B cell (primary cell): Measurements from ENCODE around the gene EXD2. TPM values are rescaled to one million over a fixed set of nuclear protein-coding genes. Genes with fewer than 3 reads are reported as not detected.
"Not testable (repeated sequence)": the region's sequence is repeated elsewhere in the genome, so short reads cannot be mapped to it uniquely, and the experiment has no call there.

Experiments used
- ATAC-seq: fragments of 200-7000 bp; cut with Tn5 transposase; one replicate; pipeline ENCODE4 v1.10.0; 2021; ENCODE audit warnings: low read depth, mild to moderate bottlenecking, moderate number of reproducible peaks, moderate library complexity
- CTCF ChIA-PET: fragments of 350-600 bp; sonication (Branson Sonifier 250); formaldehyde crosslinking; loops from one replicate; lab custom pipeline; 2021; ENCODE audit warnings: antibody characterized with exemption, inconsistent platforms; lab: Charles Lee
- POLR2A ChIA-PET: fragments of 350-600 bp; sonication (Branson Sonifier 250); formaldehyde crosslinking; loops from one replicate; lab custom pipeline; 2021; ENCODE audit warnings: antibody characterized with exemption; lab: Charles Lee
- DNase-seq: peaks from one replicate; pipeline ENCODE4 v3.0.0; 2013
- H2AFZ ChIP-seq: 2 replicates; pipeline ENCODE4 v1.6.1; 2012; ENCODE audit warnings: mild to moderate bottlenecking, low read depth, low read length; ENCODE audit not compliant: insufficient read depth, poor library complexity, severe bottlenecking
- H3K27ac ChIP-seq, 2 donors: 1 replicate in 1 of 2; 2 replicates in 1 of 2; pipeline ENCODE4 v1.5.1; 2012 to 2013; ENCODE audit warnings: low read length in 2 of 2, mild to moderate bottlenecking in 2 of 2, moderate library complexity in 1 of 2
- H3K27me3 ChIP-seq, 4 experiments: fragments of 200-600 bp in 1 of 4; sonication (generic) in 1 of 4; replicated peaks in 1 of 4; 1 replicate in 2 of 4; 2 replicates in 2 of 4; pipeline versions ENCODE4 v1.6.1 to v1.7.0; 2013 to 2016; ENCODE audit warnings: low read length in 3 of 4, mild to moderate bottlenecking in 2 of 4, mixed read lengths in 1 of 4, moderate library complexity in 1 of 4; ENCODE audit not compliant: insufficient read depth in 4 of 4, control insufficient read depth in 3 of 4; ENCODE audit errors: control extremely low read depth in 1 of 4
- H3K36me3 ChIP-seq, 2 experiments: replicated peaks in 1 of 2; 1 replicate in 1 of 2; 2 replicates in 1 of 2; pipeline versions ENCODE4 v1.6.1 to v1.7.1; 2013; ENCODE audit warnings: low read length in 1 of 2; ENCODE audit not compliant: insufficient read depth in 2 of 2, control insufficient read depth in 1 of 2; ENCODE audit errors: control extremely low read depth in 1 of 2, extremely low read depth in 1 of 2
- H3K4me1 ChIP-seq, 2 donors: fragments of 200-600 bp in 1 of 2; sonication (generic) in 1 of 2; 1 replicate in 1 of 2; 2 replicates in 1 of 2; pipeline versions ENCODE4 v1.5.1 to v1.6.1; 2013 to 2017; ENCODE audit warnings: low read length in 2 of 2; ENCODE audit not compliant: control insufficient read depth in 2 of 2, insufficient read depth in 2 of 2
- H3K4me2 ChIP-seq: replicated peaks from 2 replicates; pipeline ENCODE3; 2012; ENCODE audit warnings: mild to moderate bottlenecking, low read depth, low read length; ENCODE audit not compliant: poor library complexity, severe bottlenecking
- H3K4me3 ChIP-seq, 5 experiments: fragments of 200-600 bp in 1 of 5; sonication (generic) in 1 of 5; 1 replicate in 3 of 5; 2 replicates in 2 of 5; pipeline versions ENCODE4 v1.5.1 to v1.7.0; 2011 to 2016; ENCODE audit warnings: low read length in 4 of 5, mild to moderate bottlenecking in 4 of 5, low read depth in 2 of 5, control low read depth in 1 of 5, moderate library complexity in 1 of 5; ENCODE audit not compliant: insufficient read depth in 1 of 5; ENCODE audit errors: control extremely low read depth in 1 of 5, extremely low read depth in 1 of 5
- H3K79me2 ChIP-seq: fragments of 200-600 bp; sonication (generic); one replicate; pipeline ENCODE4 v1.6.0; 2016; ENCODE audit warnings: low read length; ENCODE audit not compliant: control insufficient read depth, insufficient read depth
- H3K9ac ChIP-seq: fragments of 200-600 bp; sonication (generic); 2 replicates; pipeline ENCODE4 v1.6.1; 2017; ENCODE audit warnings: mild to moderate bottlenecking, low read length, moderate library complexity
- H3K9me3 ChIP-seq, 3 donors: one replicate each; pipeline versions ENCODE4 v1.6.1 to v1.7.1; 2013; ENCODE audit warnings: low read length in 2 of 3; ENCODE audit not compliant: control insufficient read depth in 2 of 3, insufficient read depth in 1 of 3; ENCODE audit errors: control extremely low read depth in 1 of 3
- H4K20me1 ChIP-seq: 2 replicates; pipeline ENCODE4 v1.6.0; 2012; ENCODE audit warnings: mild to moderate bottlenecking, low read length; ENCODE audit not compliant: insufficient read depth, control insufficient read depth, poor library complexity, severe bottlenecking
- H3K27ac Mint-ChIP-seq: one replicate; pipeline ENCODE4 v1.8.0; 2021; ENCODE audit warnings: mixed read lengths
- H3K27me3 Mint-ChIP-seq: one replicate; pipeline ENCODE4 v1.8.0; 2021; ENCODE audit warnings: mixed read lengths
- H3K4me1 Mint-ChIP-seq: one replicate; pipeline ENCODE4 v1.8.0; 2021; ENCODE audit warnings: mixed read lengths
- H3K4me3 Mint-ChIP-seq: one replicate; pipeline ENCODE4 v1.8.0; 2021; ENCODE audit warnings: mixed read lengths
- H3K9me3 Mint-ChIP-seq: one replicate; pipeline ENCODE4 v1.8.0; 2022; ENCODE audit warnings: mixed read lengths; ENCODE audit not compliant: insufficient read depth
- EZH2 ChIP-seq: IDR thresholded peaks from 2 replicates; pipeline ENCODE4 v1.6.1; 2012; ENCODE audit warnings: borderline replicate concordance, low read depth, mild to moderate bottlenecking, moderate library complexity, low read length; ENCODE audit not compliant: insufficient read depth, poor library complexity, severe bottlenecking
- WGBS: methylation state at CpG from one replicate; pipeline ENCODE4 v1.1.5; 2013; ENCODE audit warnings: missing lambda C conversion rate; ENCODE audit not compliant: insufficient coverage; 5-methylcytosine and 5-hydroxymethylcytosine counted together
- intact Hi-C: fragments of 100-400 bp; cut with micrococcal nuclease; formaldehyde crosslinking; loops from one replicate; pipeline ENCODE4 v1.10.0; 2022
- polyA plus RNA-seq: library from polyadenylated mRNA; depleted of rRNA; stranded (reverse); fragments of >200 nt; gene quantifications from 2 replicates; pipeline ENCODE4 v1.2.3, GENCODE V29; 2012
- total RNA-seq, 2 donors: library from RNA; stranded (reverse); fragments of 120-200 nt in 1 of 2; gene quantifications; 1 replicate in 1 of 2; 2 replicates in 1 of 2; pipeline versions ENCODE4 v1.2.3 to v1.2.4, GENCODE V29; 2013 to 2022
- TF ChIP-seq, protein P1 (sequence below): fragments of 200-600 bp; IDR thresholded peaks from one replicate; pipeline ENCODE4 v1.8.0; 2022; ENCODE audit warnings: antibody characterized with exemption, mild to moderate bottlenecking

Gene EXD2
- total and polyA plus RNA-seq, 2 donors (not counting 1 experiment from before 2014, with no cell fraction given): 3.6 to 10.0 TPM

DNA sequence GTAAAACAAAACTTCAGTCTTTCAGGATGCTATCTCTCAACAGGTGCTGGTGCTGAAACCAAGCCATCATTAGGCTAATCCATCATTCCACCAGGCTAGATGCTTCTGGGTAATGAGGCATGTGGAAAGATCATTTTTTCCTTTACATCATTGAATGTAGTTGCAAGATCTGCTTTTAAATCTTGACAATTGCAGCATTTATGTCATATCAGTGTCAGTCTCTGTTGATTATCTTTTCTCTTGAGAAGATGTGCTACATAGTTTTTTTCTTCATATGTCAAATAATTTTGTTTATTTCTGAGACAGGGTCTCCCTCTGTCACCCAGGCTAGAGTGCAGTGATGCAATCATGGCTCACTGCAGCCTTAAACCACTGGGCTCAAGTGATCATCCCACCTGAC, 16.2 kb upstream of the EXD2 start:
- TF ChIP-seq EZH2: no peak
- TF ChIP-seq, protein P1, sequence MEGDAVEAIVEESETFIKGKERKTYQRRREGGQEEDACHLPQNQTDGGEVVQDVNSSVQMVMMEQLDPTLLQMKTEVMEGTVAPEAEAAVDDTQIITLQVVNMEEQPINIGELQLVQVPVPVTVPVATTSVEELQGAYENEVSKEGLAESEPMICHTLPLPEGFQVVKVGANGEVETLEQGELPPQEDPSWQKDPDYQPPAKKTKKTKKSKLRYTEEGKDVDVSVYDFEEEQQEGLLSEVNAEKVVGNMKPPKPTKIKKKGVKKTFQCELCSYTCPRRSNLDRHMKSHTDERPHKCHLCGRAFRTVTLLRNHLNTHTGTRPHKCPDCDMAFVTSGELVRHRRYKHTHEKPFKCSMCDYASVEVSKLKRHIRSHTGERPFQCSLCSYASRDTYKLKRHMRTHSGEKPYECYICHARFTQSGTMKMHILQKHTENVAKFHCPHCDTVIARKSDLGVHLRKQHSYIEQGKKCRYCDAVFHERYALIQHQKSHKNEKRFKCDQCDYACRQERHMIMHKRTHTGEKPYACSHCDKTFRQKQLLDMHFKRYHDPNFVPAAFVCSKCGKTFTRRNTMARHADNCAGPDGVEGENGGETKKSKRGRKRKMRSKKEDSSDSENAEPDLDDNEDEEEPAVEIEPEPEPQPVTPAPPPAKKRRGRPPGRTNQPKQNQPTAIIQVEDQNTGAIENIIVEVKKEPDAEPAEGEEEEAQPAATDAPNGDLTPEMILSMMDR: no peak
- no peaks in the 10 kb centered on the region for H3K4me1 Mint-ChIP-seq
- no peaks in the 10 kb centered on the region for H3K4me1 ChIP-seq

DNA sequence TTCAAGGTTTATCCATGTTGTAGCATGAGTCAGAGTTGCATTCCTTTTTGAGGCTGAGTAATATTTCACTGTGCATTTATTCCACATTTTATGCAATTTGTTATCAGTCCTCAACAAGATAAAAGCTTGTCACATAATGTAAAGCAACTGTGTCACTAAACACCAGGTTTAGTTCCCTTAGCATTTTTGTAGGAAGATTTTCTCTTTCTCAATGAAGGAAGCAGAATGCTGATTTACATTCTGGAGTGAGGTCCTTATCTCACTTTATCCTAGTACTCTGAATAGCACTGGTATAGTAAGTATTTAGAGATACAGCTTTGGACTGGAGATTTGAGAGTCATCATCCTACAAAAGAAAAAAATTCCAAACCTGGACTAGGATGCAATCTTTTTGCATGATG, 9.8 kb upstream of the EXD2 start:
- Mint-ChIP-seq H3K27me3 (peaks cover 27% of the 10 kb centered on the region), H3K4me3 (no peak overlapping the region), H3K4me1 (no peaks in the 10 kb centered on the region), H3K9me3 (no peaks in the 10 kb centered on the region), H3K27ac (no peak overlapping the region)
- intact Hi-C loops: no loop called here
- H3K4me2 ChIP-seq: no peak overlapping the region
- DNase-seq: no peak
- no peak overlapping the region for H2AFZ ChIP-seq
- ChIA-PET CTCF (interaction anchor here (0.7 kb wide), 1 partner anchor 371 kb away, joined by 6 read pairs; no protein-coding TSS in a partner anchor), POLR2A (interaction anchor here (0.7 kb wide), 1 partner anchor 28 kb away, joined by 3 read pairs; no protein-coding TSS in a partner anchor)
- no peak for ATAC-seq
- H3K36me3 ChIP-seq: no peaks in the 10 kb centered on the region
- no peaks in the 10 kb centered on the region for H3K9me3 ChIP-seq
- no peak overlapping the region for H3K27ac ChIP-seq
- no peaks in the 10 kb centered on the region for H3K79me2 ChIP-seq
- H3K4me3 ChIP-seq: no peak overlapping the region
- peaks cover 0 to 6% (median 1%) of the 10 kb centered on the region in 4 experiments for H3K27me3 ChIP-seq
- no peaks in the 10 kb centered on the region for H4K20me1 ChIP-seq
- no peaks in the 10 kb centered on the region for H3K4me1 ChIP-seq
- no peak overlapping the region for H3K9ac ChIP-seq
- TF ChIP-seq, protein P1: no peak
- TF ChIP-seq EZH2: no peak

More for the DNA sequence above, 16.2 kb upstream of the EXD2 start:
- Mint-ChIP-seq H3K27ac (no peak overlapping the region), H3K27me3 (peaks cover 26% of the 10 kb centered on the region), H3K4me3 (no peak overlapping the region), H3K9me3 (no peaks in the 10 kb centered on the region)
- Histone ChIP-seq H3K4me3 (no peak overlapping the region), H3K4me2 (no peak overlapping the region), H3K9me3 (peaks cover 0 to 5% (median 0%) of the 10 kb centered on the region in 3 donors), H2AFZ (no peak overlapping the region), H3K79me2 (no peaks in the 10 kb centered on the region), H3K27me3 (peaks cover 0 to 8% (median 2%) of the 10 kb centered on the region in 4 experiments), H3K36me3 (no peaks in the 10 kb centered on the region), H3K27ac (no peak overlapping the region), H4K20me1 (no peaks in the 10 kb centered on the region), H3K9ac (no peak overlapping the region)
- ChIA-PET CTCF (interaction anchor here (0.6 kb wide), 1 partner anchor 18 kb away, joined by 3 read pairs; no protein-coding TSS in a partner anchor), POLR2A (no interaction called here)
- ATAC-seq: no peak
- intact Hi-C loops: no loop called here
- DNase-seq: no peak

DNA sequence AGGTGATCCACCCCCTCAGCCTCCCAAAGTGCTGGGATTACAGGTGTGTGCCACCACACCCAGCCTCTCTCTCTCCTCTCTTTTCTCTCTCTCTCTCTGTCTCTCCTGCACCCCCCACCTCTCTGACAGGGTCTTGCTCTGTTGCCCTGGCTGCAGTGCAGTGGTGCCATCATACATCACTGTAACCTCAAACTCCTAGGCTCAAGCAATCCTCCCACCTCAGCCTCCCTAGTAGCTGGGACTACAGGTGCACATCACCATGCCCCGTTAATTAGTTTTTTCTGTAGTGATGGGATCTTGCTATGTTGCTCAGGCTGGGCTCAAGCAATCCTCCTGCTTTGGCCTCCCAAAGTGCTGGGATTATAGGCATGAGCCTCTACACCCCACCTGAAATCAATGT, 8.7 kb upstream of the EXD2 start:
- H3K4me1 Mint-ChIP-seq, H4K20me1 ChIP-seq, intact Hi-C loops, H3K4me3 ChIP-seq, H3K79me2 ChIP-seq, H3K9ac ChIP-seq, H3K4me1 ChIP-seq, POLR2A ChIA-PET, H3K27me3 ChIP-seq, DNase-seq, H2AFZ ChIP-seq, ATAC-seq, H3K9me3 Mint-ChIP-seq, H3K4me2 ChIP-seq, H3K36me3 ChIP-seq, H3K4me3 Mint-ChIP-seq, H3K9me3 ChIP-seq, H3K27ac ChIP-seq: not testable (repeated sequence)
- Mint-ChIP-seq H3K27me3 (peaks cover 26% of the 10 kb centered on the region), H3K27ac (peak overlapping the region; percentile 50)
- WGBS: no CpG with 5 or more reads among the region's 1 CpG
- CTCF ChIA-PET: interaction anchor here (0.6 kb wide), 1 partner anchor 38 kb away, joined by 3 read pairs; no protein-coding TSS in a partner anchor
